Erythroblast (primary cell): ENCODE measurements around the gene RHOBTB3.

Experiments
- DNase-seq, 2 experiments: peaks; one replicate each; lab custom pipeline; 2025; lab: John Stamatoyannopoulos, UW
- GATA1 ChIP-seq: IDR thresholded peaks from 2 replicates; pipeline ENCODE4 v1.6.1; 2011; ENCODE audit warnings: low read depth, mild to moderate bottlenecking, control low read depth, low read length, moderate library complexity
- POLR2A ChIP-seq: IDR thresholded peaks from 2 replicates; pipeline ENCODE4 v1.6.1; 2011; ENCODE audit warnings: mild to moderate bottlenecking, low read length

The RHOBTB3 gene

GRCh38 chr5:95733107-95733665, 2.0 kb downstream of the RHOBTB3 start:
- no peak for DNase-seq
- TF ChIP-seq GATA1 (no peak), POLR2A (no peak)

GRCh38 chr5:95734187-95734586, 3.1 kb downstream of the RHOBTB3 start:
- TF ChIP-seq POLR2A (no peak), GATA1 (no peak)
- no peak for DNase-seq

- TF ChIP-seq POLR2A (no peak), GATA1 (no peak)
- DNase-seq: no peak
These were observed 3.8 kb downstream of the RHOBTB3 start for GRCh38 chr5:95734906-95735305.

- no peak for TF ChIP-seq POLR2A
- TF ChIP-seq GATA1: no peak
These were observed 4.3 kb downstream of the RHOBTB3 start for GRCh38 chr5:95735406-95735805.

GRCh38 chr5:95738072-95738471, 6.9 kb downstream of the RHOBTB3 start:
- no peak for DNase-seq
- TF ChIP-seq GATA1 (no peak), POLR2A (no peak)

More at GRCh38 chr5:95735406-95735805, 4.3 kb downstream of the RHOBTB3 start:
- no peak for DNase-seq

GRCh38 chr5:95738834-95739233, 7.7 kb downstream of the RHOBTB3 start:
- TF ChIP-seq GATA1: no peak
- no peak for TF ChIP-seq POLR2A
- no peak for DNase-seq

GRCh38 chr5:95739857-95740256, 8.7 kb downstream of the RHOBTB3 start:
- TF ChIP-seq POLR2A: no peak
- TF ChIP-seq GATA1: no peak
- peak in 1 of 2 experiments; percentile 19 for DNase-seq

- no peak for TF ChIP-seq POLR2A
- TF ChIP-seq GATA1: no peak
These were observed 10.3 kb downstream of the RHOBTB3 start for GRCh38 chr5:95741458-95741857.

GRCh38 chr5:95743232-95743631, 12.1 kb downstream of the RHOBTB3 start:
- DNase-seq: no peak
- no peak for TF ChIP-seq GATA1
- TF ChIP-seq POLR2A: no peak

More at GRCh38 chr5:95741458-95741857, 10.3 kb downstream of the RHOBTB3 start:
- DNase-seq: peak; percentile 60

GRCh38 chr5:95743877-95744276, 12.7 kb downstream of the RHOBTB3 start:
- TF ChIP-seq POLR2A: no peak
- TF ChIP-seq GATA1: no peak
- no peak for DNase-seq

GRCh38 chr5:95746194-95746593, 15.1 kb downstream of the RHOBTB3 start:
- no peak for DNase-seq
- TF ChIP-seq GATA1 (no peak), POLR2A (no peak)

GRCh38 chr5:95746722-95747679, 15.9 kb downstream of the RHOBTB3 start:
- no peak for DNase-seq
- no peak for TF ChIP-seq POLR2A
- no peak for TF ChIP-seq GATA1

GRCh38 chr5:95748133-95748532, 17.0 kb downstream of the RHOBTB3 start:
- DNase-seq: no peak
- TF ChIP-seq POLR2A (no peak), GATA1 (no peak)

GRCh38 chr5:95754545-95754944, 23.4 kb downstream of the RHOBTB3 start:
- TF ChIP-seq POLR2A: no peak
- TF ChIP-seq GATA1: no peak
- no peak for DNase-seq
